SU-DHL-6 (cell line): ENCODE results near the gene GPR89A.

ENCODE experiments used
- EZH2phosphoT487 ChIP-seq: fragments of 200-600 bp; sonication (generic), shearing (Covaris generic); conservative IDR thresholded peaks from 2 replicates; pipeline ENCODE4 v1.6.1; 2018; ENCODE audit warnings: mild to moderate bottlenecking, antibody characterized with exemption, low read length, moderate library complexity, mixed read lengths
- TF ChIP-seq, protein P1 (sequence below): fragments of 200-600 bp; sonication (generic); IDR thresholded peaks from one replicate; pipeline ENCODE4 v1.5.1; 2017; ENCODE audit warnings: antibody characterized with exemption, mild to moderate bottlenecking, low read length, moderate library complexity; ENCODE audit not compliant: insufficient read depth, poor library complexity, severe bottlenecking

DNA sequence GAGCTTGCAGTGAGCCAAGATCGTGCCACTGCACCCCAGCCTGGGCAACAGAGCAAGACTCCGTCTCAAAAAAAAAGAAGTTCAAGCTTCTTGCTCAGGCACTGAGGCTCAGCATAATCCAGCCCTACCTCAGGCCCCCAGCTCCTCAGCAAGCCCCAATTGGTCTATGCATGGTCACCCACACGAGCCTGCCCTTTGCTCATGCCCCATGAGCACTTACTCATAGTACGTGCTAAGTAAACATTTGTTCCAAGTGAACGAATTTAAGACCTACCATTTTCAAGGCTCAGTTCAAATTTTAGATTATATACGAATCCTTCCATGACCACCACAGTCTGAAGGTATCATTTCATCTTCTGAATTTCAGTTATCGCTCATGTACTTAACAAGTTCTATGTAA lies 95.0 kb downstream of the GPR89A start:
- TF ChIP-seq, protein P1, sequence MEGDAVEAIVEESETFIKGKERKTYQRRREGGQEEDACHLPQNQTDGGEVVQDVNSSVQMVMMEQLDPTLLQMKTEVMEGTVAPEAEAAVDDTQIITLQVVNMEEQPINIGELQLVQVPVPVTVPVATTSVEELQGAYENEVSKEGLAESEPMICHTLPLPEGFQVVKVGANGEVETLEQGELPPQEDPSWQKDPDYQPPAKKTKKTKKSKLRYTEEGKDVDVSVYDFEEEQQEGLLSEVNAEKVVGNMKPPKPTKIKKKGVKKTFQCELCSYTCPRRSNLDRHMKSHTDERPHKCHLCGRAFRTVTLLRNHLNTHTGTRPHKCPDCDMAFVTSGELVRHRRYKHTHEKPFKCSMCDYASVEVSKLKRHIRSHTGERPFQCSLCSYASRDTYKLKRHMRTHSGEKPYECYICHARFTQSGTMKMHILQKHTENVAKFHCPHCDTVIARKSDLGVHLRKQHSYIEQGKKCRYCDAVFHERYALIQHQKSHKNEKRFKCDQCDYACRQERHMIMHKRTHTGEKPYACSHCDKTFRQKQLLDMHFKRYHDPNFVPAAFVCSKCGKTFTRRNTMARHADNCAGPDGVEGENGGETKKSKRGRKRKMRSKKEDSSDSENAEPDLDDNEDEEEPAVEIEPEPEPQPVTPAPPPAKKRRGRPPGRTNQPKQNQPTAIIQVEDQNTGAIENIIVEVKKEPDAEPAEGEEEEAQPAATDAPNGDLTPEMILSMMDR = no peak
- no peak for TF ChIP-seq EZH2phosphoT487
